ENCODE measurements around the gene EIF3I.

EIF3I gene

DNA sequence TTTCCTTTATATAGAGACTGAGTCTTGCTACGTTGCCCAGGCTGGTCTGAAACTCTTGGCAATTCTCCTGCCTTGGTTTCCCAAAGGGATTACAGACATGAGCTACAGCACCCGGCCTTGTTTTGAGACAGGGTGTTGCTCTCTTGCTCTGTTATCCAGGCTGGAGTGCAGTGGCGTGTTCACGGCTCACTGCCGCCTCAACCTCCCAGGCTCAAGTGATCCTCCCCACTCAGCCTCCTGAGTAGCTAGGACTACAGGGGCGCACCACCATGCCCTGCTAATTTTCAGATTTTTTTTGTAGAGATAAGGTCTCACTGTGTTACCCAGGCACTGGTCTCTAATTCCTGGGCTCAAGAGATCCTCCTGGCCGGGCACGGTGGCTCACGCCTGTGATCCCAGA lies 43.6 kb downstream of the EIF3I start:
- no peak for DNase-seq

DNA sequence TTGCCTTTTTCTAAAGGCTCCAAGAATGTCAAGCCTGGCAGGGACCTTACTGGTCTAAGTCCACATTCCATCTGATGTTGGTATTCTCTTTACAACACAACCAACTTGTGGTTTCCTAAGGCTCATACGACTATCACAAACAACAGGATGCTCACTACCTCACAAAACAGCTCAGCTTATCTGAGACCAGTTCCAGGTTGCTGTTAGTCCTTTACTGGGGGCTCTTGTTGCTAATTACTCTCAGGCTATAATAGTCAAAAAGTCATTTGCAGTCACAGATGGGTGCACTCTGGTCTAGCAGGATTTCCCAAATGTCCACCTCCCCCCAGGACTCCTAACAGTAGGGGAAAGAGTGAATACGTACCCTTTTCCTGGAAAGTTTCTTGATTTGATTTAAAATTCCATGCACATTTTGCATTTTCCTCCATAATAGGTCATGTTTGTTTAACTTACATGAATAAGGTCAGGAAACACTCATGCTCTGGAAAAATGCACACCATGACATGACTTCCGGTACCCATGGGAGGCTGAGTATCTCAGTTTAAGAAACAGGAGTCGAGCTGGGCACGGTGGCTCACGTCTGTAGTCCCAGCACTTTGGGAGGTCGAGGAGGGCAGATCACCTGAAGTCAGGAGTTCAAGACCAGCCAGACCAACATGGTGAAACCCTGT lies 44.8 kb downstream of the EIF3I start:
- no peak for DNase-seq

DNA sequence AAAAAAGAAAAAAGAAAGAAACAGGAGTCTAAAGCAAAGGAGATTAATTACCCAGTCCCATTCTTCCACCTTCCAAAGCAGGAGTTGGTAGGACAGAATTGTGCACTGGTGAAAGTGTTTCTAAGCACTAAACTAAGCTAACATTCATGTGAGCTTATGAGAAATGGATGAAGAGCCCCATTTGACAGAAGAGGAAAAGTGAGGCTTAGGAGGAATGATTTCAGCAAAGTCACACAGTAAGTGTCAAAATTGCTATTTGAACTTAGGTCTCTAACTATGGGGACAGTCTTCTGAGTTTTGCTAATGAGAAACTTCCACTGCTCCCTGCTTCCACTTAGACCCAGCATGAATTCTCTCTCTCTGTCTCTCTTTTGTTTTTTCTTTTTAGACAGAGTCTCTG lies 47.5 kb downstream of the EIF3I start:
- DNase-seq = no peak

DNA sequence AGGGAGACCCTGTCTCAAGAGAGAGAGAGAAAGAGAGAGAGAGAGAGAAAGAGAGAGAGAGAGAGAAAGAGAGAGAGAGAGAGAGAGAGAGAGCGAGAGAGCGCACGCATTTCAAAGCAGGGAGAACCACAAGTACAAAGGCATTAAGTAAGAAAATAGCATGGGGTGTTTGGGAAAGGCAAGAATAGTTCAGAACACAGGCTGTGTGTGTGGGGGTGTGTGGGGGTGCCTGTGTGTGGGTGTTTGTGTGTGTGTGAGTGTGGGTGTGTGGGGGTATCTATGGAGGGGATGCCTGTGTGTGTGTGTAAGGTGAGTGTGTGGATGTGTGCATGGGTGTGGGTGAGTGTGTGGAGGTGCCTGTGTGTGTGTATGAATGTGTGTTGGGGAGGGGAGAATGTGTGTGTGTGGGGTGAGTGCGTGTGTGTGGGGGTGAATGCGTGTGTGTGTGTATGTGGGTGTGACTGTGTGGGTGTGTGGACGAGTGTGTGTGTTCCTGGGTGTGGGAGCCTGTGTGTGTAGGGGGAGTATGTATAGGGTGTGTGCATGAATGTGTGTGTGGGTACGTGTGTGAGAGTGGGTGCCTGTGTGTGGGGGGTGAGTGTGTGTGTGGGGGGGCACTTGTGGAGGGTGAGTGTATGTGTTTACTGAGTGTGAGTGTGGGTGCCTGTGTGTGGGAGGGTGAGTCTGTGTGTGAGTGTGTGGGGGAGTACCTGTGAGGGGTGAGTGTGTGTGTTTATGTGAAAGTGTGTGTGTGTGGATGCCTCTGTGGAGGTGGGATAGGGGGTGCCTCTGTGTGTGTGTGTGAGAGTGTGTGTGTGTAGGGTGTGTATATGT lies 50.6 kb downstream of the EIF3I start:
- peak; percentile 42 for DNase-seq

DNA sequence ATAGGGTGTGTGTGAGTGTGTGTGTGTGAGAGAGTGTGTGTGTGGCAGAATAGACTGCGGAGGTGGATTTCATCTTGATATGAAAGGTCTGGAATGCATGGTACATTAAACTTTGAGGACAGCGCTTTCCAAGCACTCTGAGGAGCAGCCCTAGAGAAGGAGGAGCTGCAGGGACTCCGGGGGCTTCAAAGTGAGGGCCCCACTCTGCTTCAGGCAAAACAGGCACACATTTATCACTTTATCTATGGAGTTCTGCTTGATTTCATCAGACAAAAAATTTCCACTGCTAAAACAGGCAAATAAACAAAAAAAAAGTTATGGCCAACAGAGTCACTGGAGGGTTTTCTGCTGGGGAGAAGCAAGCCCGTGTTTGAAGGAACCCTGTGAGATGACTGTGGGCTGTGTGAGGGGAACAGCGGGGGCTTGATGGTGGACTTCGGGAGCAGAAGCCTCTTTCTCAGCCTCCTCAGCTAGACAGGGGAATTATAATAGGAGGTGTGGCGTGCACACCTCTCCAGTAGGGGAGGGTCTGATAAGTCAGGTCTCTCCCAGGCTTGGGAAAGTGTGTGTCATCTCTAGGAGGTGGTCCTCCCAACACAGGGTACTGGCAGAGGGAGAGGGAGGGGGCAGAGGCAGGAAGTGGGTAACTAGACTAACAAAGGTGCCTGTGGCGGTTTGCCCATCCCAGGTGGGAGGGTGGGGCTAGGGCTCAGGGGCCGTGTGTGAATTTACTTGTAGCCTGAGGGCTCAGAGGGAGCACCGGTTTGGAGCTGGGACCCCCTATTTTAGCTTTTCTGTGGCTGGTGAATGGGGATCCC lies 51.4 kb downstream of the EIF3I start:
- peak; percentile 56 for DNase-seq

DNA sequence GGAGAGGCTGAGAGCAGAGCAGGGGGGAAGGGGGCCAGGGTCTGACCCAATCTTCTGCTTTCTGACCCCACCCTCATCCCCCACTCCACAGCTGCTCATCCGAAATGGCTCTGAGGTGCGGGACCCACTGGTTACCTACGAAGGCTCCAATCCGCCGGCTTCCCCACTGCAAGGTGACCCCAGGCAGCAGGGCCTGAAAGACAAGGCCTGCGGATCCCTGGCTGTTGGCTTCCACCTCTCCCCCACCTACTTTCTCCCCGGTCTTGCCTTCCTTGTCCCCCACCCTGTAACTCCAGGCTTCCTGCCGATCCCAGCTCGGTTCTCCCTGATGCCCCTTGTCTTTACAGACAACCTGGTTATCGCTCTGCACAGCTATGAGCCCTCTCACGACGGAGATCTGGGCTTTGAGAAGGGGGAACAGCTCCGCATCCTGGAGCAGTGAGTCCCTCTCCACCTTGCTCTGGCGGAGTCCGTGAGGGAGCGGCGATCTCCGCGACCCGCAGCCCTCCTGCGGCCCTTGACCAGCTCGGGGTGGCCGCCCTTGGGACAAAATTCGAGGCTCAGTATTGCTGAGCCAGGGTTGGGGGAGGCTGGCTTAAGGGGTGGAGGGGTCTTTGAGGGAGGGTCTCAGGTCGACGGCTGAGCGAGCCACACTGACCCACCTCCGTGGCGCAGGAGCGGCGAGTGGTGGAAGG lies 52.6 kb downstream of the EIF3I start:
- DNase-seq = no peak

DNA sequence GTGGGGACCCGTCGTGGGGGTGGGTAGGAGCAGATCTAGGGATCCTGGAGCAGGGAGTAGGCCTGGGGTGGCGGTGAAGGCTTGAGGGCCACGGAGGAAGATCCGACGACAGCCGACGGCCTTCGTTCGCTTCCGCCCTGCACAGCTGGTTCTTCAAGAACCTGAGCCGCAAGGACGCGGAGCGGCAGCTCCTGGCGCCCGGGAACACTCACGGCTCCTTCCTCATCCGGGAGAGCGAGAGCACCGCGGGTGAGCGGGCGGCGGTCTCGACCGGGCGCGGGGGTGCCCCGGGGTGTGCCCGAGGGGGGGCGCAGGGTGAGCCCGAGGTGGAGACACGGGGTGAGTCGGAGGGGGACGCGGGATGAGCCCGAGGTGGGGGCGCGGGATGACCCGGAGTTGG lies 53.2 kb downstream of the EIF3I start:
- DNase-seq = peak; percentile 34

DNA sequence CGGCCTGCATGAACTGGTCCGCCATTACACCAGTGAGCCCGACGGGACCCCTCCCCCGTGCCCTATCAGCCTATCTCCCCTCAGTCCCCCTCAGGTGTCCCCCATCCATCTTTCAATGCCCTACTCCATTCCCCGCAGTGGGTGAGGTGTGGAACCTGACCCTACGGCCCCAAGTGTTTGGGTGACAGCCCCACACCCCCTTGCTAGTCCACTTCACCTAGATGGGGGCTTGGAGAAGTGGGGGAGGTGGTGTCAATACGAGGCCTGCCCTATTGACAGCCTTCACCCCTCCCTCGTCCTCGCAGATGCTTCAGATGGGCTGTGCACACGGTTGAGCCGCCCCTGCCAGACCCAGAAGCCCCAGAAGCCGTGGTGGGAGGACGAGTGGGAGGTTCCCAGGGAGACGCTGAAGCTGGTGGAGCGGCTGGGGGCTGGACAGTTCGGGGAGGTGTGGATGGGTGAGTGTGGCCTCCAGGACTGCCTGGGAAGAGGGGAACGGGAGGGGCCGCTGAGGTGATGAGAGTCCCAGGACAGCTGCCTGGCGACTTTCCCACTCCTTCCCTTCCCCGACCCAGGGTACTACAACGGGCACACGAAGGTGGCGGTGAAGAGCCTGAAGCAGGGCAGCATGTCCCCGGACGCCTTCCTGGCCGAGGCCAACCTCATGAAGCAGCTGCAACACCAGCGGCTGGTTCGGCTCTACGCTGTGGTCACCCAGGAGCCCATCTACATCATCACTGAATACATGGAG lies 54.0 kb downstream of the EIF3I start:
- peak; percentile 30 for DNase-seq

All from right kidney (tissue), 1 donor.